Measurements from ENCODE around the gene CHCHD10.

Gene CHCHD10

DNA sequence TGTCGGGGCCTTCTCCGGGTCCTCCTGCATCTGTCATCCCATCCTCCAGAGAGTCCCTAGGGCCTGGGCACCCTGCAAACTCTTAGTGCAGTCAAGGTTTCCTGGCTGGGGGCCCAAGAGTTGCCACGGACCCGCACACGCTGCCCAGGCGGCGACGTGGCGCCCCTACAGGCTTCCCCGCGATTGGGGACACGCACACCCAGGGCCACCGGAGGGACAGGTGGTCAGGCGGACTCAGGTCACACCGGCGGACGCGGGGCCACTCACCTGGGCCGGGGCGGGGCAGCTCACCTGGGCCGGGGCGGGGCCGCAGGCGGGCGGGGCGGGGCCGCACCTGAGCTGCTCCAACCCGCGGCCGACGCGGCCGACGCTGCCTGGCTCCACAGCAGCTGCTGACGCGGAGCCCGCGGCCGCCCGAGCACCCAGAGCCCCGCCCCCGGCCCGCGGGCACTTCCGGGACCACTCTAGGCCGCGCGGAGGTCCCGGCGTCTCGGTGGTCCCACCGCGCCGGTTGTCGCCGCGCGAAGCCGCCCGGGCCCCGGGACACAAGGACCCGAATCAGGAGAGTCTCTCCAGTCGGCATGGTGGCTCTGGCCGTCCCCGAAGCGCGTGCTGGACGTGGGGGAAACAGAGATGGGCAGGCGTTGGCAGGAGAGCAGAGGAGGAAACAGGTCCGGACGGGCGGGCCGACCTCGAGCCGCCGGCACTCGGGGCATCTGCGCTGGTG is 16.9 kb downstream of the CHCHD10 start, which contains the start of gene ZNF70:
TSS of gene ZNF70 (minus strand) at position 399 of the 727 bp plus-strand sequence. CDS start 5,972 bp downstream, outside the sequence.
- H3K27ac ChIP-seq (ENCODE audit: low read depth, low read length): peak within 1 kb of the TSS; percentile 92
- TF ChIP-seq, protein P1, sequence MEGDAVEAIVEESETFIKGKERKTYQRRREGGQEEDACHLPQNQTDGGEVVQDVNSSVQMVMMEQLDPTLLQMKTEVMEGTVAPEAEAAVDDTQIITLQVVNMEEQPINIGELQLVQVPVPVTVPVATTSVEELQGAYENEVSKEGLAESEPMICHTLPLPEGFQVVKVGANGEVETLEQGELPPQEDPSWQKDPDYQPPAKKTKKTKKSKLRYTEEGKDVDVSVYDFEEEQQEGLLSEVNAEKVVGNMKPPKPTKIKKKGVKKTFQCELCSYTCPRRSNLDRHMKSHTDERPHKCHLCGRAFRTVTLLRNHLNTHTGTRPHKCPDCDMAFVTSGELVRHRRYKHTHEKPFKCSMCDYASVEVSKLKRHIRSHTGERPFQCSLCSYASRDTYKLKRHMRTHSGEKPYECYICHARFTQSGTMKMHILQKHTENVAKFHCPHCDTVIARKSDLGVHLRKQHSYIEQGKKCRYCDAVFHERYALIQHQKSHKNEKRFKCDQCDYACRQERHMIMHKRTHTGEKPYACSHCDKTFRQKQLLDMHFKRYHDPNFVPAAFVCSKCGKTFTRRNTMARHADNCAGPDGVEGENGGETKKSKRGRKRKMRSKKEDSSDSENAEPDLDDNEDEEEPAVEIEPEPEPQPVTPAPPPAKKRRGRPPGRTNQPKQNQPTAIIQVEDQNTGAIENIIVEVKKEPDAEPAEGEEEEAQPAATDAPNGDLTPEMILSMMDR (IDR thresholded peaks at IDR 0.05; ENCODE audit: low read depth, low read length, poor library complexity, severe bottlenecking): peak; percentile 43
- TF ChIP-seq EZH2phosphoT487 (IDR thresholded peaks at IDR 0.05; ENCODE audit: borderline replicate concordance, low read length): no peak
- H3K79me2 ChIP-seq (ENCODE audit: control insufficient read depth, low read length): peaks cover 23% of the 10 kb centered on the region
- no peaks in the 10 kb centered on the region for H3K27me3 ChIP-seq (ENCODE audit: control insufficient read depth, low read length)
- H3K9me3 ChIP-seq (ENCODE audit: control insufficient read depth, insufficient read depth, low read length): no peaks in the 10 kb centered on the region
- no peaks in the 10 kb centered on the region for H3K9me2 ChIP-seq (replicated peaks; ENCODE audit: control insufficient read depth, low read length)
- H3K4me1 ChIP-seq (ENCODE audit: control insufficient read depth, low read length): peaks cover 51% of the 10 kb centered on the region
- H3K4me2 ChIP-seq (ENCODE audit: low read length): peak within 1 kb of the TSS; percentile 88
- peaks cover 33% of the 10 kb centered on the region for H3F3A ChIP-seq (ENCODE audit: control insufficient read depth, insufficient read depth)
- no peaks in the 10 kb centered on the region for H4K20me1 ChIP-seq (ENCODE audit: control insufficient read depth, insufficient read depth, low read depth, low read length)
- H3K36me3 ChIP-seq (ENCODE audit: control insufficient read depth, low read length): peaks cover 21% of the 10 kb centered on the region
- H3K4me3 ChIP-seq (ENCODE audit: low read length): peak within 1 kb of the TSS; percentile 97

DNA sequence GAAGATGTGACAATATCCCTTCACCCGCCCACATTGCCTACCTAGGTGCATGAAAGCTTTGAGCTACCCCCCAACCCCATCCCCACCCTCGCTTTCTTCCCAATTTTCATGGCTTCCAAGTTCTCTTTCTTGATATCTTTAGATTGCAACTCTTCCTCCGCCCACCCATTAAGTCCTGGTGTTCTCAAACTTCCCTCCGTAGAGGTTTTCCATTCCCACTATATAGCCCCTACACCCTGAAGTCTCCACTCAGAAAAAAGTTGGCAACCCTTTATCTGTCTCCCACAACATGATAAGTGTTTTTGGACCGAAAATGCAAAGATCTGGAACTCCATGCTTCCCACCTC is 17.4 kb downstream of the CHCHD10 start:
- peaks cover 23% of the 10 kb centered on the region for H3K79me2 ChIP-seq (ENCODE audit: control insufficient read depth, low read length)
- TF ChIP-seq, protein P1 (IDR thresholded peaks at IDR 0.05; ENCODE audit: low read depth, low read length, poor library complexity, severe bottlenecking): no peak
- TF ChIP-seq EZH2phosphoT487 (IDR thresholded peaks at IDR 0.05; ENCODE audit: borderline replicate concordance, low read length): no peak
- peak overlapping the region; percentile 5; the same call in 1 of the 2 replicates for H3K27ac ChIP-seq (ENCODE audit: low read depth, low read length)

GRCh38 chr22:23749841-23750301 is 17.9 kb downstream of the CHCHD10 start:
- Histone ChIP-seq H3F3A (ENCODE audit: control insufficient read depth, insufficient read depth) (peaks cover 24% of the 10 kb centered on the region), H3K79me2 (ENCODE audit: control insufficient read depth, low read length) (peaks cover 23% of the 10 kb centered on the region), H3K9me2 (replicated peaks; ENCODE audit: control insufficient read depth, low read length) (no peaks in the 10 kb centered on the region), H3K9me3 (ENCODE audit: control insufficient read depth, insufficient read depth, low read length) (no peaks in the 10 kb centered on the region), H4K20me1 (ENCODE audit: control insufficient read depth, insufficient read depth, low read depth, low read length) (no peaks in the 10 kb centered on the region), H3K27me3 (ENCODE audit: control insufficient read depth, low read length) (no peaks in the 10 kb centered on the region), H3K36me3 (ENCODE audit: control insufficient read depth, low read length) (peaks cover 21% of the 10 kb centered on the region), H3K4me2 (ENCODE audit: low read length) (peak overlapping the region; percentile 88), H3K27ac (ENCODE audit: low read depth, low read length) (no peak overlapping the region), H3K4me3 (ENCODE audit: low read length) (peak overlapping the region; percentile 97), H3K4me1 (ENCODE audit: control insufficient read depth, low read length) (peaks cover 41% of the 10 kb centered on the region)
- no peak for TF ChIP-seq EZH2phosphoT487 (IDR thresholded peaks at IDR 0.05; ENCODE audit: borderline replicate concordance, low read length)
- TF ChIP-seq, protein P1 (IDR thresholded peaks at IDR 0.05; ENCODE audit: low read depth, low read length, poor library complexity, severe bottlenecking): no peak

More for the DNA sequence above, 17.4 kb downstream of the CHCHD10 start:
- H3K27me3 ChIP-seq (ENCODE audit: control insufficient read depth, low read length): no peaks in the 10 kb centered on the region
- peaks cover 29% of the 10 kb centered on the region for H3F3A ChIP-seq (ENCODE audit: control insufficient read depth, insufficient read depth)
- no peaks in the 10 kb centered on the region for H3K9me3 ChIP-seq (ENCODE audit: control insufficient read depth, insufficient read depth, low read length)
- no peaks in the 10 kb centered on the region for H3K9me2 ChIP-seq (replicated peaks; ENCODE audit: control insufficient read depth, low read length)
- peak overlapping the region; percentile 97 for H3K4me3 ChIP-seq (ENCODE audit: low read length)
- peaks cover 21% of the 10 kb centered on the region for H3K36me3 ChIP-seq (ENCODE audit: control insufficient read depth, low read length)
- H3K4me1 ChIP-seq (ENCODE audit: control insufficient read depth, low read length): peaks cover 46% of the 10 kb centered on the region
- peak overlapping the region; percentile 88 for H3K4me2 ChIP-seq (ENCODE audit: low read length)
- H4K20me1 ChIP-seq (ENCODE audit: control insufficient read depth, insufficient read depth, low read depth, low read length): no peaks in the 10 kb centered on the region

All from DOHH2 (cell line).